Uterus (tissue), 4 donors: ENCODE results near the gene RASSF3. TPM values are rescaled to one million over a fixed set of nuclear protein-coding genes. Genes with fewer than 3 reads are reported as not detected.

ENCODE experiments used
- DNase-seq, 2 donors: peaks; one replicate each; pipeline ENCODE4 v3.0.0-alpha.2; 2019 to 2020
- H3K27ac ChIP-seq, 2 donors: fragments of 200-600 bp; sonication (generic); 1 replicate in 1 of 2; 2 replicates in 1 of 2; pipeline ENCODE4 v1.5.1; 2016 to 2018
- H3K27me3 ChIP-seq, 2 donors: fragments of 200-600 bp; sonication (generic); one replicate each; pipeline ENCODE4 v1.5.1; 2018 to 2019; ENCODE audit warnings: control low read depth in 1 of 2
- H3K36me3 ChIP-seq, 2 donors: fragments of 200-600 bp; sonication (generic); one replicate each; pipeline ENCODE4 v1.5.1; 2019; ENCODE audit warnings: control low read depth in 1 of 2
- H3K4me1 ChIP-seq, 2 donors: fragments of 200-600 bp; sonication (generic); one replicate each; pipeline ENCODE4 v1.5.1; 2018 to 2019; ENCODE audit warnings: control low read depth in 1 of 2
- H3K4me3 ChIP-seq, 2 donors: fragments of 200-600 bp; sonication (generic); 1 replicate in 1 of 2; 2 replicates in 1 of 2; pipeline ENCODE4 v1.5.1; 2018 to 2019; ENCODE audit warnings: mild to moderate bottlenecking in 1 of 2
- H3K9me3 ChIP-seq, 2 donors: fragments of 200-600 bp; sonication (generic); one replicate each; pipeline ENCODE4 v1.5.1; 2019; ENCODE audit warnings: control low read depth in 1 of 2
- POLR2A ChIP-seq, 2 donors: fragments of 450-650 bp; IDR thresholded peaks; one replicate each; pipeline ENCODE4 v1.6.1; 2016; ENCODE audit warnings: antibody characterized with exemption in 2 of 2, mild to moderate bottlenecking in 1 of 2, moderate library complexity in 1 of 2
- intact Hi-C: fragments of 100-400 bp; cut with DNase I; formaldehyde crosslinking; loops from one replicate; pipeline ENCODE4 v1.15.1; 2023; ENCODE audit warnings: low total_unique reads
- total RNA-seq, 4 donors: library from RNA; depleted of rRNA in 3 of 4; stranded (reverse); fragments of >200 nt in 3 of 4; gene quantifications; one replicate each; pipeline versions ENCODE4 v1.1.0 to v1.2.4, GENCODE V29; 2014 to 2023
- TF ChIP-seq, protein P1 (sequence below), 4 experiments: fragments of 200-600 bp in 2 of 4; fragments of 450-650 bp in 2 of 4; sonication (generic) in 2 of 4; IDR thresholded peaks; one replicate each; pipeline ENCODE4 v1.5.1; 2016 to 2019; ENCODE audit warnings: antibody characterized with exemption in 4 of 4, mild to moderate bottlenecking in 2 of 4, moderate library complexity in 1 of 4
- donor health status: DM: yes; HTN: yes; CAD: no.

RASSF3 gene
- total RNA-seq, 4 donors from 2014 or later: 17.7 to 64.7 (median 29.2) TPM

GRCh38 chr12:64707926-64708325, 97.6 kb downstream of the RASSF3 start:
- Histone ChIP-seq H3K27me3 (no peaks in the 10 kb centered on the region), H3K27ac (no peak overlapping the region), H3K36me3 (no peaks in the 10 kb centered on the region), H3K4me1 (no peaks in the 10 kb centered on the region), H3K4me3 (no peak overlapping the region), H3K9me3 (no peaks in the 10 kb centered on the region)
- DNase-seq: no peak
- no peak for TF ChIP-seq POLR2A (IDR thresholded peaks at IDR 0.05)
- TF ChIP-seq, protein P1, sequence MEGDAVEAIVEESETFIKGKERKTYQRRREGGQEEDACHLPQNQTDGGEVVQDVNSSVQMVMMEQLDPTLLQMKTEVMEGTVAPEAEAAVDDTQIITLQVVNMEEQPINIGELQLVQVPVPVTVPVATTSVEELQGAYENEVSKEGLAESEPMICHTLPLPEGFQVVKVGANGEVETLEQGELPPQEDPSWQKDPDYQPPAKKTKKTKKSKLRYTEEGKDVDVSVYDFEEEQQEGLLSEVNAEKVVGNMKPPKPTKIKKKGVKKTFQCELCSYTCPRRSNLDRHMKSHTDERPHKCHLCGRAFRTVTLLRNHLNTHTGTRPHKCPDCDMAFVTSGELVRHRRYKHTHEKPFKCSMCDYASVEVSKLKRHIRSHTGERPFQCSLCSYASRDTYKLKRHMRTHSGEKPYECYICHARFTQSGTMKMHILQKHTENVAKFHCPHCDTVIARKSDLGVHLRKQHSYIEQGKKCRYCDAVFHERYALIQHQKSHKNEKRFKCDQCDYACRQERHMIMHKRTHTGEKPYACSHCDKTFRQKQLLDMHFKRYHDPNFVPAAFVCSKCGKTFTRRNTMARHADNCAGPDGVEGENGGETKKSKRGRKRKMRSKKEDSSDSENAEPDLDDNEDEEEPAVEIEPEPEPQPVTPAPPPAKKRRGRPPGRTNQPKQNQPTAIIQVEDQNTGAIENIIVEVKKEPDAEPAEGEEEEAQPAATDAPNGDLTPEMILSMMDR (IDR thresholded peaks at IDR 0.05): no peak
- intact Hi-C loops: no loop called here

GRCh38 chr12:64709429-64709828, 99.1 kb downstream of the RASSF3 start:
- H3K4me1 ChIP-seq: no peaks in the 10 kb centered on the region
- no peak for TF ChIP-seq POLR2A (IDR thresholded peaks at IDR 0.05)
- TF ChIP-seq, protein P1 (IDR thresholded peaks at IDR 0.05): no peak
- DNase-seq: no peak
- no peak overlapping the region for H3K27ac ChIP-seq
- no peaks in the 10 kb centered on the region for H3K9me3 ChIP-seq
- no peak overlapping the region for H3K4me3 ChIP-seq
- H3K27me3 ChIP-seq: no peaks in the 10 kb centered on the region
- intact Hi-C loops: no loop called here
- no peaks in the 10 kb centered on the region for H3K36me3 ChIP-seq

- intact Hi-C loops: no loop called here
- H3K4me3 ChIP-seq: no peak overlapping the region
- no peaks in the 10 kb centered on the region for H3K4me1 ChIP-seq
- no peak overlapping the region for H3K27ac ChIP-seq
- no peaks in the 10 kb centered on the region for H3K27me3 ChIP-seq
- no peaks in the 10 kb centered on the region for H3K36me3 ChIP-seq
- TF ChIP-seq POLR2A (IDR thresholded peaks at IDR 0.05): no peak
- H3K9me3 ChIP-seq: no peaks in the 10 kb centered on the region
- no peak for DNase-seq
These were observed 103.1 kb downstream of the RASSF3 start for GRCh38 chr12:64713376-64713775.

DNA sequence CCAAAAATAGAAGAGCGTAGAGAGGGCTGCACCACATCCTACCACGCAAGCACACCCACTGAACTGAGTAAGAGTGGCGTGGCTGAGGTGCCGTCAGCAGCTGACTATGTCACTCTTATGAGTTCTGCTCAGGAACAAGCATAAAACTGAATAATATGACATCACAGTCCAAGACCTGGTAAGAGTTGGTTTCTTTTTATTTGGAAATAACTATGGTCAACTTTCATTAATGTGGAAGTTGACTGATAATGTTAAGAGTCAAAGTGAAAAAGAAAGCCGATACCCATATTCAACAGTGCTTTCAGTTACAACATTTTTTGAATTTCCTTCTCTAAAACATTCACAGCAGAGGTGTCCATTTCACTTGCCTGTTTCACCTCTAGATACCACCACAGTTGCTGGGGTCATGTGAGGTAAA, 104.3 kb downstream of the RASSF3 start:
- H3K27me3 ChIP-seq: no peaks in the 10 kb centered on the region
- no peak overlapping the region for H3K27ac ChIP-seq
- no peaks in the 10 kb centered on the region for H3K36me3 ChIP-seq
- intact Hi-C loops: no loop called here
- H3K9me3 ChIP-seq: no peaks in the 10 kb centered on the region
- no peaks in the 10 kb centered on the region for H3K4me1 ChIP-seq
- no peak overlapping the region for H3K4me3 ChIP-seq
- TF ChIP-seq, protein P1 (IDR thresholded peaks at IDR 0.05): no peak
- no peak for TF ChIP-seq POLR2A (IDR thresholded peaks at IDR 0.05)
- DNase-seq: no peak

- Histone ChIP-seq H3K27me3 (no peaks in the 10 kb centered on the region), H3K27ac (no peak overlapping the region), H3K9me3 (no peaks in the 10 kb centered on the region), H3K36me3 (no peaks in the 10 kb centered on the region), H3K4me1 (no peaks in the 10 kb centered on the region), H3K4me3 (no peak overlapping the region)
- no peak for DNase-seq
- no peak for TF ChIP-seq POLR2A (IDR thresholded peaks at IDR 0.05)
- TF ChIP-seq, protein P1 (IDR thresholded peaks at IDR 0.05): no peak
- intact Hi-C loops: no loop called here
These were observed 106.1 kb downstream of the RASSF3 start for GRCh38 chr12:64716371-64716770.

DNA sequence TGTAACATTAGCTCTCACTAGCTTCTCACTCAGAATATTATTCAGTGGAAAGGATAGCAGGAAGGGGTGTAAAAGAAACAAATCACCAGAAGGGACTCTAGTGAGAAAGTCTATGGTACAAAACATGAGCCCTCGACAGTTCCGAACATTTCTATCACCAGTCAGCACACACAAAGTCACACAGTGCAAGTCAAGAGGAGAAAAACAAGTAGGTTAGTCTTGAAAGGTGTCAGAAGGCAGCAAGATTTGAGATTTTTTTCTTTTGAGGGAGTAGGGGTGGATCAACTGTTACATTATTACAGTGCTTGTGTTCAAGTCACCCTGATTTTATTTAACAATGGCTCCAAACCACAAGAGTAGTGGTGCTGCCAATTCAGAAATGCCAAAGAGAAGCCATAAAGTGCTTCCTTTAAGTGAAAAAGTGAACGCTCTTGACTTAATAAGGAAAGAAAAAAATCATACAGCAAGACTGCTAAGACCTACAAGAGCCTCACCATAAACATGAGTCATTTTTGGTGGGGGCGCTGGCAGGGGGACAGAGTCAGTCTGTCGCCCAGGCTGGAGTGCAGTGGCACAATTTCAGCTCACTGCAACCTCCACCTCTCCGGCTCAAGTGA, 106.7 kb downstream of the RASSF3 start:
- H3K36me3 ChIP-seq: no peaks in the 10 kb centered on the region
- intact Hi-C loops: no loop called here

More for the DNA sequence above, 106.7 kb downstream of the RASSF3 start:
- no peak overlapping the region for H3K4me3 ChIP-seq
- H3K9me3 ChIP-seq: no peaks in the 10 kb centered on the region
- TF ChIP-seq POLR2A (IDR thresholded peaks at IDR 0.05): no peak
- TF ChIP-seq, protein P1 (IDR thresholded peaks at IDR 0.05): no peak
- H3K27ac ChIP-seq: no peak overlapping the region
- DNase-seq: no peak
- no peaks in the 10 kb centered on the region for H3K27me3 ChIP-seq
- no peaks in the 10 kb centered on the region for H3K4me1 ChIP-seq
